Endothelial cell of umbilical vein (primary cell): ENCODE measurements around the gene SCN1B. TPM values are rescaled to one million over a fixed set of nuclear protein-coding genes. Genes with fewer than 3 reads are reported as not detected.

Source experiments
- BruUV-seq: library from RNA; stranded (reverse); fragments of 400-500 nt; replicated peaks from 2 replicates; lab custom pipeline; 2021; lab: Mats Ljungman, UMichigan
- CTCF ChIA-PET: fragments of 300-600, 350-600 bp; sonication (Branson Sonifier 250); formaldehyde crosslinking; loops from one replicate; lab custom pipeline; 2021; ENCODE audit warnings: antibody characterized with exemption, inconsistent platforms; lab: Charles Lee
- POLR2A ChIA-PET: fragments of 300-600, 350-600 bp; sonication (Branson Sonifier 250); formaldehyde crosslinking; loops from one replicate; lab custom pipeline; 2021; ENCODE audit warnings: antibody characterized with exemption, inconsistent platforms; lab: Charles Lee
- DNase-seq: peaks from one replicate; pipeline ENCODE4 v3.0.0-alpha.2; 2011; ENCODE audit warnings: low read depth, low spot score
- FAIRE-seq: peaks from 2 replicates; lab custom pipeline; 2011; peaks lifted over from hg19 to GRCh38; lab: Jason Lieb, UNC
- H2AFZ ChIP-seq: 2 replicates; pipeline ENCODE4 v1.6.0; 2012; ENCODE audit warnings: low read depth, low read length, control low read depth, inconsistent platforms
- H3K27ac ChIP-seq: 2 replicates; pipeline ENCODE4 v1.5.1; 2011; ENCODE audit warnings: low read depth, mild to moderate bottlenecking, control low read depth, low read length, moderate library complexity; ENCODE audit not compliant: insufficient read depth
- H3K27me3 ChIP-seq, 2 experiments: 2 replicates each; pipeline versions ENCODE4 v1.6.0 to v1.6.1; 2011; ENCODE audit warnings: low read length in 2 of 2, mixed read lengths in 1 of 2; ENCODE audit not compliant: control insufficient read depth in 2 of 2, insufficient read depth in 2 of 2
- H3K36me3 ChIP-seq, 2 experiments: 2 replicates in 1 of 2; 3 replicates in 1 of 2; pipeline ENCODE4 v1.5.1; 2011; ENCODE audit warnings: low read length in 2 of 2, mild to moderate bottlenecking in 1 of 2, moderate library complexity in 1 of 2; ENCODE audit not compliant: control insufficient read depth in 2 of 2, insufficient read depth in 2 of 2; ENCODE audit errors: extremely low read depth in 1 of 2
- H3K4me1 ChIP-seq: 3 replicates; pipeline ENCODE4 v1.5.1; 2011; ENCODE audit warnings: mild to moderate bottlenecking, low read length; ENCODE audit not compliant: control insufficient read depth, insufficient read depth; ENCODE audit errors: extremely low read depth
- H3K4me2 ChIP-seq: 2 replicates; pipeline ENCODE4 v1.6.1; 2011; ENCODE audit warnings: low read length, control low read depth, mixed read lengths; ENCODE audit not compliant: insufficient read depth
- H3K4me3 ChIP-seq, 3 experiments: fragments of 200-600 bp in 1 of 3; sonication (generic), shearing (Covaris generic) in 1 of 3; replicated peaks in 1 of 3; 2 replicates each; pipeline ENCODE4 v1.5.1; 2011 to 2016; ENCODE audit warnings: control low read depth in 3 of 3, low read length in 3 of 3, mild to moderate bottlenecking in 2 of 3, inconsistent platforms in 1 of 3, low read depth in 1 of 3, moderate library complexity in 1 of 3; ENCODE audit not compliant: insufficient read depth in 1 of 3
- H3K79me2 ChIP-seq: 2 replicates; pipeline ENCODE4 v1.6.0; 2012; ENCODE audit warnings: low read length, inconsistent platforms; ENCODE audit not compliant: control insufficient read depth, insufficient read depth
- H3K9ac ChIP-seq: replicated peaks from 2 replicates; pipeline ENCODE3; 2011; ENCODE audit warnings: low read length, control low read depth; ENCODE audit not compliant: insufficient read depth; ENCODE audit errors: extremely low read depth
- H3K9me1 ChIP-seq: replicated peaks from 3 replicates; pipeline ENCODE4 v1.6.0; 2011; ENCODE audit warnings: mild to moderate bottlenecking, low read length; ENCODE audit not compliant: control insufficient read depth, insufficient read depth; ENCODE audit errors: extremely low read depth
- H3K9me3 ChIP-seq: replicated peaks from 2 replicates; pipeline ENCODE4 v1.5.1; 2012; ENCODE audit warnings: low read length, inconsistent platforms; ENCODE audit not compliant: control insufficient read depth, insufficient read depth
- H4K20me1 ChIP-seq: replicated peaks from 2 replicates; pipeline ENCODE3; 2011; ENCODE audit warnings: mild to moderate bottlenecking, low read length; ENCODE audit not compliant: control insufficient read depth, insufficient read depth; ENCODE audit errors: extremely low read depth
- EZH2 ChIP-seq: IDR thresholded peaks from 2 replicates; pipeline ENCODE4 v1.6.1; 2012; ENCODE audit warnings: borderline replicate concordance, low read depth, mild to moderate bottlenecking, moderate library complexity, low read length, inconsistent platforms; ENCODE audit not compliant: severe bottlenecking
- FOS ChIP-seq: IDR thresholded peaks from 2 replicates; pipeline ENCODE4 v1.6.1; 2011; ENCODE audit warnings: mild to moderate bottlenecking, low read length, moderate library complexity, borderline replicate concordance; ENCODE audit not compliant: insufficient read depth
- GATA2 ChIP-seq: IDR thresholded peaks from 2 replicates; pipeline ENCODE4 v1.7.0; 2011; ENCODE audit warnings: low read depth, mild to moderate bottlenecking, moderate library complexity, mixed read lengths, low read length; ENCODE audit not compliant: insufficient read length, insufficient read depth
- JUN ChIP-seq: IDR thresholded peaks from 2 replicates; pipeline ENCODE4 v1.6.1; 2011; ENCODE audit warnings: borderline replicate concordance, low read depth; ENCODE audit not compliant: insufficient read length, insufficient read depth
- MYC ChIP-seq: IDR thresholded peaks from one replicate; pipeline ENCODE4 v1.6.1; 2011; ENCODE audit warnings: mild to moderate bottlenecking, low read depth, low read length
- POLR2A ChIP-seq: IDR thresholded peaks from 2 replicates; pipeline ENCODE4 v1.6.1; 2012; ENCODE audit warnings: low read depth, mild to moderate bottlenecking, control low read depth, low read length
- POLR2AphosphoS5 ChIP-seq: IDR thresholded peaks from 2 replicates; pipeline ENCODE4 v1.6.1; 2012; ENCODE audit warnings: low read depth, mild to moderate bottlenecking, control low read depth, low read length, moderate library complexity; ENCODE audit not compliant: insufficient read depth
- dilution Hi-C: fragments of 300-500 bp; cut with MboI; formaldehyde crosslinking; loops from one replicate; pipeline ENCODE4 v1.15.0; 2019; ENCODE audit warnings: low sequenced_read_pairs; ENCODE audit not compliant: extremely low pct_ligation_motif_present
- intact Hi-C: fragments of 100-400 bp; cut with micrococcal nuclease; formaldehyde crosslinking; loops from one replicate; pipeline ENCODE4 v1.10.0; 2022
- polyA plus RNA-seq, 4 experiments: library from polyadenylated mRNA; depleted of rRNA in 3 of 4; stranded (reverse) in 3 of 4; unstranded in 1 of 4; fragments of >200 nt; gene quantifications; 2 replicates each; pipeline versions ENCODE4 v1.2.1 to v1.2.3, GENCODE V29; 2011 to 2012; ENCODE audit warnings: missing spikeins in 1 of 4
- total RNA-seq: library from RNA; stranded (reverse); gene quantifications from 2 replicates; pipeline ENCODE4 v1.2.3, GENCODE V29; 2021
- TF ChIP-seq, protein P1 (sequence below): IDR thresholded peaks from 2 replicates; pipeline ENCODE4 v1.6.1; 2011; ENCODE audit not compliant: insufficient read depth, insufficient read length
- TF ChIP-seq, protein P2 (sequence below), 2 donors: IDR thresholded peaks; 1 replicate in 1 of 2; 2 replicates in 1 of 2; pipeline ENCODE4 v1.5.1; 2011; ENCODE audit warnings: low read length in 2 of 2, mild to moderate bottlenecking in 2 of 2, moderate library complexity in 2 of 2, control low read depth in 1 of 2, inconsistent platforms in 1 of 2, low read depth in 1 of 2; ENCODE audit not compliant: insufficient read depth in 1 of 2; ENCODE audit errors: extremely low read depth in 1 of 2

SCN1B gene
- total and polyA plus RNA-seq, 2 donors (not counting 3 experiments of a cell fraction or from before 2014, with no cell fraction given) = 11.2 to 14.2 TPM

DNA sequence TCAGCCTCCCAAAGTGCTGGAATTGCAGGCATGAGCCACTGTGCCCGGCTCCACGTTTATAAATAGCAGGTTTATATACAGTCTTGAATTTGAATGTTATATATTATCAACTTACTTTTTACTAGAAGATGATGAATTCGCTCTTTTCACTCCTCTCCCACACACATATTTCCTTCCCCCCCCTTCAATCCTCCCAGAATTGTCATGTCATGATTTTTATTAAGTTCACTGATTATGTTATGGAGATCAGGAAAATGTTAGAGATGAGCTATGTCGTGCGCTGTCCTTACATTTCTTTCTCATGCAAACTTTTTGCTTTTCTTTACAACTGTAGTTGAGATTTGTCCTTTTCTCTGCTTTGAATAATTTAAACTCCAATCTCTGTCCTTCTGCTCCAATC, 48.0 kb upstream of the SCN1B start:
- Histone ChIP-seq H3K9me3 (no peaks in the 10 kb centered on the region), H2AFZ (no peak overlapping the region), H3K36me3 (no peaks in the 10 kb centered on the region), H3K4me2 (no peak overlapping the region), H3K4me1 (peaks cover 15% of the 10 kb centered on the region), H3K27me3 (peaks cover 0 to 3% of the 10 kb centered on the region in 2 experiments), H4K20me1 (no peaks in the 10 kb centered on the region), H3K79me2 (no peaks in the 10 kb centered on the region), H3K27ac (no peak overlapping the region), H3K9ac (no peak overlapping the region), H3K9me1 (no peaks in the 10 kb centered on the region), H3K4me3 (no peak overlapping the region)
- dilution Hi-C loops (no loop called here), intact Hi-C loops (no loop called here)
- ChIA-PET POLR2A (no interaction called here), CTCF (no interaction called here)
- no peak for FAIRE-seq
- DNase-seq = no peak
- no TSS peak for BruUV-seq
- TF ChIP-seq, protein P1, sequence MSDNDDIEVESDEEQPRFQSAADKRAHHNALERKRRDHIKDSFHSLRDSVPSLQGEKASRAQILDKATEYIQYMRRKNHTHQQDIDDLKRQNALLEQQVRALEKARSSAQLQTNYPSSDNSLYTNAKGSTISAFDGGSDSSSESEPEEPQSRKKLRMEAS = no peak
- TF ChIP-seq EZH2 = no peak
- TF ChIP-seq GATA2 = no peak
- no peak for TF ChIP-seq MYC
- no peak for TF ChIP-seq POLR2A
- TF ChIP-seq POLR2AphosphoS5 = no peak
- no peak for TF ChIP-seq FOS
- TF ChIP-seq, protein P2, sequence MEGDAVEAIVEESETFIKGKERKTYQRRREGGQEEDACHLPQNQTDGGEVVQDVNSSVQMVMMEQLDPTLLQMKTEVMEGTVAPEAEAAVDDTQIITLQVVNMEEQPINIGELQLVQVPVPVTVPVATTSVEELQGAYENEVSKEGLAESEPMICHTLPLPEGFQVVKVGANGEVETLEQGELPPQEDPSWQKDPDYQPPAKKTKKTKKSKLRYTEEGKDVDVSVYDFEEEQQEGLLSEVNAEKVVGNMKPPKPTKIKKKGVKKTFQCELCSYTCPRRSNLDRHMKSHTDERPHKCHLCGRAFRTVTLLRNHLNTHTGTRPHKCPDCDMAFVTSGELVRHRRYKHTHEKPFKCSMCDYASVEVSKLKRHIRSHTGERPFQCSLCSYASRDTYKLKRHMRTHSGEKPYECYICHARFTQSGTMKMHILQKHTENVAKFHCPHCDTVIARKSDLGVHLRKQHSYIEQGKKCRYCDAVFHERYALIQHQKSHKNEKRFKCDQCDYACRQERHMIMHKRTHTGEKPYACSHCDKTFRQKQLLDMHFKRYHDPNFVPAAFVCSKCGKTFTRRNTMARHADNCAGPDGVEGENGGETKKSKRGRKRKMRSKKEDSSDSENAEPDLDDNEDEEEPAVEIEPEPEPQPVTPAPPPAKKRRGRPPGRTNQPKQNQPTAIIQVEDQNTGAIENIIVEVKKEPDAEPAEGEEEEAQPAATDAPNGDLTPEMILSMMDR (IDR thresholded peaks at IDR 0.05; ENCODE audit: extremely low read depth in 1 of 2, insufficient read depth in 1 of 2, low read depth in 1 of 2, low read length in 2 of 2) = no peak
- no peak for TF ChIP-seq JUN
